Transverse colon (tissue), 4 donors: ENCODE results near the gene GRK3. TPM values are rescaled to one million over a fixed set of nuclear protein-coding genes. Genes with fewer than 3 reads are reported as not detected.

Experiments
- DNase-seq: peaks from one replicate; pipeline ENCODE4 v3.0.0-alpha.2; 2019
- H3K27ac ChIP-seq, 4 donors: fragments of 200-600 bp; sonication (generic); 2 replicates each; pipeline ENCODE4 v1.5.1; 2016 to 2018; ENCODE audit warnings: inconsistent platforms in 4 of 4
- H3K27me3 ChIP-seq: fragments of 200-600 bp; sonication (generic); 2 replicates; pipeline ENCODE4 v1.5.1; 2017; ENCODE audit warnings: inconsistent platforms
- H3K36me3 ChIP-seq, 4 donors: fragments of 200-600 bp; sonication (generic); 2 replicates each; pipeline ENCODE4 v1.5.1; 2017 to 2019; ENCODE audit warnings: inconsistent platforms in 4 of 4
- H3K4me1 ChIP-seq, 4 donors: fragments of 200-600 bp; sonication (generic); 2 replicates each; pipeline ENCODE4 v1.5.1; 2017 to 2020; ENCODE audit warnings: inconsistent platforms in 4 of 4
- H3K4me3 ChIP-seq, 4 donors: fragments of 200-600 bp; sonication (generic); 1 replicate in 1 of 4; 2 replicates in 3 of 4; pipeline versions ENCODE4 v1.5.1 to v1.6.1; 2017 to 2019; ENCODE audit warnings: inconsistent platforms in 4 of 4
- H3K9me3 ChIP-seq, 2 donors: fragments of 200-600 bp; sonication (generic); 2 replicates each; pipeline ENCODE4 v1.5.1; 2017 to 2019; ENCODE audit warnings: inconsistent platforms in 2 of 2
- CTCF ChIP-seq, 5 experiments: fragments of 200-600 bp in 3 of 5; fragments of 450-650 bp in 2 of 5; sonication (generic) in 3 of 5; IDR thresholded peaks; 1 replicate in 2 of 5; 2 replicates in 3 of 5; pipeline ENCODE4 v1.5.1; 2016 to 2017; ENCODE audit warnings: antibody characterized with exemption in 5 of 5, inconsistent platforms in 3 of 5, mild to moderate bottlenecking in 2 of 5, moderate library complexity in 1 of 5
- EP300 ChIP-seq: sonication (generic); formaldehyde crosslinking; IDR thresholded peaks from one replicate; pipeline ENCODE4 v1.6.1; 2017; ENCODE audit warnings: antibody characterized with exemption, low read depth
- POLR2A ChIP-seq: fragments of 450-650 bp; IDR thresholded peaks from one replicate; pipeline ENCODE4 v1.6.1; 2016; ENCODE audit warnings: antibody characterized with exemption, mild to moderate bottlenecking, moderate library complexity
- POLR2AphosphoS5 ChIP-seq, 3 donors: sonication (generic); formaldehyde crosslinking; IDR thresholded peaks; one replicate each; pipeline ENCODE4 v1.6.1; 2016; ENCODE audit warnings: antibody characterized with exemption in 3 of 3
- WGBS, 2 donors: methylation state at CpG; one replicate each; pipeline ENCODE4 v1.1.5; 2018; ENCODE audit warnings: low coverage in 1 of 2; 5-methylcytosine and 5-hydroxymethylcytosine counted together
- in situ Hi-C, 4 donors: fragments of 200-750 bp; cut with MboI; loops; one replicate each; pipeline versions ENCODE4 v1.15.0 to v1.15.1; 2017; ENCODE audit warnings: low sequenced_read_pairs in 3 of 4, low pct_ligation_motif_present in 1 of 4, low pct_unique_long_range_greater_than_20kb in 1 of 4
- intact Hi-C: fragments of 100-400 bp; cut with DNase I; formaldehyde crosslinking; loops from one replicate; pipeline ENCODE4 v1.15.1; 2023; ENCODE audit warnings: low total_unique reads
- total RNA-seq, 4 donors: library from RNA; depleted of rRNA; stranded (reverse); fragments of >200 nt; gene quantifications; one replicate each; pipeline ENCODE4 v1.1.0, GENCODE V29; 2016

GRK3 gene
- total RNA-seq, 4 donors from 2014 or later = 1.6 to 7.9 (median 4.2) TPM

- no peak for DNase-seq
- in situ Hi-C loops = loop anchor here in 3 of 4 donors (5.0 to 25.0 kb wide), 3 partner anchors 306 to 308 kb away; no protein-coding TSS in a partner anchor
- TF ChIP-seq POLR2A (no peak), EP300 (no peak), CTCF (IDR thresholded peaks at IDR 0.05) (no peak), POLR2AphosphoS5 (IDR thresholded peaks at IDR 0.05) (no peak)
- Histone ChIP-seq H3K36me3 (no peaks in the 10 kb centered on the region), H3K4me1 (no peaks in the 10 kb centered on the region), H3K27me3 (no peaks in the 10 kb centered on the region), H3K9me3 (no peaks in the 10 kb centered on the region), H3K27ac (no peak overlapping the region), H3K4me3 (no peak overlapping the region)
- 97% methylated on average over 4 of the region's 4 CpGs; no CpG with 5 or more reads in 1 of the 2 donors for WGBS, 2 donors
- intact Hi-C loops = loop anchor here (5.0 kb wide), 1 partner anchor 308 kb away; no protein-coding TSS in a partner anchor
Measured at GRCh38 chr22:25770333-25770732, 205.9 kb downstream of the GRK3 start.

GRCh38 chr22:25772288-25772687 is 207.8 kb downstream of the GRK3 start:
- Histone ChIP-seq H3K9me3 (no peaks in the 10 kb centered on the region), H3K27me3 (no peaks in the 10 kb centered on the region), H3K4me3 (no peak overlapping the region), H3K4me1 (no peaks in the 10 kb centered on the region), H3K27ac (no peak overlapping the region), H3K36me3 (no peaks in the 10 kb centered on the region)
- TF ChIP-seq CTCF (IDR thresholded peaks at IDR 0.05) (no peak), POLR2A (no peak), POLR2AphosphoS5 (IDR thresholded peaks at IDR 0.05) (no peak), EP300 (no peak)
- no peak for DNase-seq
- in situ Hi-C loops (loop anchor here in 3 of 4 donors (5.0 to 25.0 kb wide), 3 partner anchors 307 to 310 kb away; no protein-coding TSS in a partner anchor), intact Hi-C loops (loop anchor here (5.0 kb wide), 1 partner anchor 310 kb away; no protein-coding TSS in a partner anchor)
- WGBS, 2 donors = 73% methylated on average over 9 of the region's 9 CpGs; no CpG with 5 or more reads in 1 of the 2 donors

- Histone ChIP-seq H3K4me1 (no peaks in the 10 kb centered on the region), H3K9me3 (no peaks in the 10 kb centered on the region), H3K36me3 (no peaks in the 10 kb centered on the region), H3K27me3 (no peaks in the 10 kb centered on the region), H3K27ac (no peak overlapping the region), H3K4me3 (no peak overlapping the region)
- no peak for TF ChIP-seq POLR2A
- no peak for TF ChIP-seq POLR2AphosphoS5 (IDR thresholded peaks at IDR 0.05)
- no peak for TF ChIP-seq EP300
- TF ChIP-seq CTCF (IDR thresholded peaks at IDR 0.05) = peak; percentile 7 to 35 (median 21)
- no peak for DNase-seq
- intact Hi-C loops (loop anchor here (5.0 kb wide), 1 partner anchor 312 kb away; no protein-coding TSS in a partner anchor), in situ Hi-C loops (loop anchor here in 3 of 4 donors (5.0 to 25.0 kb wide), 4 partner anchors 310 to 563 kb away; no protein-coding TSS in a partner anchor)
- 60 to 70% methylated on average over 2 to 9 of the region's 12 CpGs for WGBS, 2 donors
Measured at GRCh38 chr22:25774575-25775026, 210.1 kb downstream of the GRK3 start.

GRCh38 chr22:25775531-25775930 is 211.1 kb downstream of the GRK3 start:
- Histone ChIP-seq H3K27me3 (no peaks in the 10 kb centered on the region), H3K36me3 (no peaks in the 10 kb centered on the region), H3K4me3 (no peak overlapping the region), H3K4me1 (no peaks in the 10 kb centered on the region), H3K9me3 (no peaks in the 10 kb centered on the region), H3K27ac (no peak overlapping the region)
- DNase-seq = no peak
- in situ Hi-C loops (loop anchor here in 2 of 4 donors (10.0 to 25.0 kb wide), 2 partner anchors 311 to 562 kb away; no protein-coding TSS in a partner anchor), intact Hi-C loops (no loop called here)
- 64 to 68% methylated on average over 8 of the region's 8 CpGs for WGBS, 2 donors
- TF ChIP-seq POLR2A (no peak), POLR2AphosphoS5 (IDR thresholded peaks at IDR 0.05) (no peak), CTCF (IDR thresholded peaks at IDR 0.05) (no peak), EP300 (no peak)
